IMR-90 (cell line): ENCODE measurements around the gene MLEC. TPM values are rescaled to one million over a fixed set of nuclear protein-coding genes. Genes with fewer than 3 reads are reported as not detected.

ENCODE experiments used
- ATAC-seq: fragments of 200-7000 bp; cut with Tn5 transposase; 2 replicates; pipeline ENCODE4 v1.9.1; 2020; ENCODE audit warnings: low read depth, mild to moderate bottlenecking, moderate library complexity
- BruUV-seq: library from RNA; stranded (reverse); fragments of 400-500 nt; replicated peaks from 2 replicates; lab custom pipeline; 2021; lab: Mats Ljungman, UMichigan
- CTCF ChIA-PET: fragments of 300-600 bp; formaldehyde crosslinking; extraction: SDS; loops from one replicate; lab custom pipeline; 2021; ENCODE audit warnings: antibody characterized with exemption; lab: Yijun Ruan, JAX
- POLR2A ChIA-PET: fragments of 300-600 bp; sonication (Branson Sonifier 250); formaldehyde crosslinking; loops from one replicate; lab custom pipeline; 2022; ENCODE audit warnings: antibody characterized with exemption; ENCODE audit not compliant: unreplicated experiment; lab: Charles Lee
- DNase-seq: peaks from one replicate; pipeline ENCODE4 v3.0.0; 2013
- H2AFZ ChIP-seq: replicated peaks from 2 replicates; pipeline ENCODE3; 2013; ENCODE audit warnings: low read length, mild to moderate bottlenecking; ENCODE audit not compliant: poor library complexity
- H2AK5ac ChIP-seq: 2 replicates; pipeline ENCODE4 v1.6.1; 2013; ENCODE audit warnings: low read depth, low read length, inconsistent platforms
- H2AK9ac ChIP-seq: replicated peaks from 2 replicates; pipeline ENCODE3; 2013; ENCODE audit warnings: mild to moderate bottlenecking, low read depth, low read length, moderate library complexity; ENCODE audit not compliant: poor library complexity
- H2BK120ac ChIP-seq: 2 replicates; pipeline ENCODE4 v1.6.1; 2013; ENCODE audit warnings: low read depth, low read length, inconsistent platforms
- H2BK15ac ChIP-seq: 3 replicates; pipeline ENCODE4 v1.6.1; 2013; ENCODE audit warnings: low read depth, low read length, inconsistent platforms
- H2BK20ac ChIP-seq: 2 replicates; pipeline ENCODE4 v1.6.1; 2013; ENCODE audit warnings: low read depth, mild to moderate bottlenecking, inconsistent platforms, low read length, moderate library complexity
- H2BK5ac ChIP-seq: 2 replicates; pipeline ENCODE4 v1.6.1; 2013; ENCODE audit warnings: mild to moderate bottlenecking, low read depth, low read length, inconsistent platforms; ENCODE audit not compliant: poor library complexity, severe bottlenecking
- H3K14ac ChIP-seq: replicated peaks from 2 replicates; pipeline ENCODE4 v1.6.1; 2013; ENCODE audit warnings: low read depth, low read length, inconsistent platforms
- H3K18ac ChIP-seq: 2 replicates; pipeline ENCODE4 v1.6.1; 2013; ENCODE audit warnings: low read depth, low read length, control low read depth
- H3K23ac ChIP-seq: 2 replicates; pipeline ENCODE4 v1.6.1; 2013; ENCODE audit warnings: low read depth, low read length, inconsistent platforms
- H3K27ac ChIP-seq: 2 replicates; pipeline ENCODE4 v1.5.1; 2013; ENCODE audit warnings: mild to moderate bottlenecking, control low read depth, low read length; ENCODE audit not compliant: insufficient read depth
- H3K27me3 ChIP-seq: 2 replicates; pipeline ENCODE4 v1.6.1; 2013; ENCODE audit warnings: low read length; ENCODE audit not compliant: control insufficient read depth, insufficient read depth
- H3K36me3 ChIP-seq: 2 replicates; pipeline ENCODE4 v1.6.1; 2013; ENCODE audit warnings: low read length, mixed read lengths; ENCODE audit not compliant: control insufficient read depth, insufficient read depth
- H3K4ac ChIP-seq: 2 replicates; pipeline ENCODE4 v1.6.1; 2013; ENCODE audit warnings: low read depth, low read length, inconsistent platforms
- H3K4me1 ChIP-seq: 2 replicates; pipeline ENCODE4 v1.6.1; 2013; ENCODE audit warnings: low read length, mixed read lengths; ENCODE audit not compliant: control insufficient read depth, insufficient read depth
- H3K4me2 ChIP-seq: 2 replicates; pipeline ENCODE4 v1.6.1; 2013; ENCODE audit warnings: low read depth, mild to moderate bottlenecking, control low read depth, low read length, moderate library complexity
- H3K4me3 ChIP-seq: 2 replicates; pipeline ENCODE4 v1.5.1; 2013; ENCODE audit warnings: low read depth, mild to moderate bottlenecking, control low read depth, low read length, moderate library complexity; ENCODE audit not compliant: insufficient read depth
- H3K56ac ChIP-seq: 2 replicates; pipeline ENCODE4 v1.6.1; 2013; ENCODE audit warnings: low read length, inconsistent platforms; ENCODE audit not compliant: insufficient read depth; ENCODE audit errors: extremely low read depth
- H3K79me1 ChIP-seq, 2 experiments: 2 replicates each; pipeline ENCODE4 v1.6.1; 2013; ENCODE audit warnings: low read length in 2 of 2, inconsistent platforms in 1 of 2, low read depth in 1 of 2
- H3K9ac ChIP-seq: 2 replicates; pipeline ENCODE4 v1.6.1; 2013; ENCODE audit warnings: low read depth, low read length, control low read depth
- H3K9me1 ChIP-seq: 2 replicates; pipeline ENCODE4 v1.6.1; 2013; ENCODE audit warnings: low read length, inconsistent platforms; ENCODE audit not compliant: insufficient read depth
- H3K9me3 ChIP-seq: 2 replicates; pipeline ENCODE4 v1.6.1; 2013; ENCODE audit warnings: low read length; ENCODE audit not compliant: control insufficient read depth, insufficient read depth
- H4K20me1 ChIP-seq: 2 replicates; pipeline ENCODE4 v1.6.1; 2013; ENCODE audit warnings: low read length, inconsistent platforms; ENCODE audit not compliant: insufficient read depth
- H4K5ac ChIP-seq: 2 replicates; pipeline ENCODE4 v1.6.1; 2013; ENCODE audit warnings: mild to moderate bottlenecking, low read depth, low read length, control low read depth
- H4K8ac ChIP-seq, 2 experiments: 2 replicates each; pipeline ENCODE4 v1.6.1; 2013; ENCODE audit warnings: low read depth in 2 of 2, low read length in 2 of 2, control low read depth in 1 of 2, inconsistent platforms in 1 of 2
- H4K91ac ChIP-seq: 2 replicates; pipeline ENCODE4 v1.6.1; 2013; ENCODE audit warnings: low read depth, low read length, inconsistent platforms; ENCODE audit not compliant: insufficient read depth
- BHLHE40 ChIP-seq: fragments of 150-350 bp; IDR thresholded peaks from 2 replicates; pipeline ENCODE4 v1.6.1; 2016; ENCODE audit warnings: mild to moderate bottlenecking, low read depth, low read length
- CEBPB ChIP-seq: IDR thresholded peaks from 2 replicates; pipeline ENCODE4 v1.6.1; 2012; ENCODE audit warnings: low read depth, low read length, improper control_type of control experiment
- FOS ChIP-seq: fragments of 150-350 bp; IDR thresholded peaks from 2 replicates; pipeline ENCODE4 v1.6.1; 2016; ENCODE audit warnings: low read depth, low read length
- MAFK ChIP-seq: IDR thresholded peaks from 2 replicates; pipeline ENCODE4 v1.6.1; 2012; ENCODE audit warnings: low read depth, low read length, improper control_type of control experiment
- MAZ ChIP-seq: IDR thresholded peaks from 2 replicates; pipeline ENCODE4 v1.6.1; 2012; ENCODE audit warnings: low read depth, mild to moderate bottlenecking, low read length, improper control_type of control experiment, moderate library complexity, borderline replicate concordance
- NFE2L2 ChIP-seq: fragments of 150-350 bp; IDR thresholded peaks from 2 replicates; pipeline ENCODE4 v1.6.1; 2016; ENCODE audit warnings: low read depth, mild to moderate bottlenecking, low read length
- POLR2A ChIP-seq: IDR thresholded peaks from 2 replicates; pipeline ENCODE4 v1.6.1; 2012; ENCODE audit warnings: mild to moderate bottlenecking, low read depth, low read length
- RAD21 ChIP-seq: IDR thresholded peaks from 2 replicates; pipeline ENCODE4 v1.6.1; 2012; ENCODE audit warnings: low read length, improper control_type of control experiment
- RCOR1 ChIP-seq: IDR thresholded peaks from 2 replicates; pipeline ENCODE4 v1.6.1; 2012; ENCODE audit warnings: mild to moderate bottlenecking, low read length, improper control_type of control experiment; ENCODE audit not compliant: insufficient replicate concordance
- RFX5 ChIP-seq: IDR thresholded peaks from 2 replicates; pipeline ENCODE4 v1.8.0; 2012; ENCODE audit warnings: low read depth, mild to moderate bottlenecking, low read length, moderate library complexity
- SMC3 ChIP-seq: fragments of 150-350 bp; IDR thresholded peaks from 2 replicates; pipeline ENCODE4 v1.6.1; 2016; ENCODE audit warnings: low read depth, mild to moderate bottlenecking, antibody characterized with exemption, low read length, moderate library complexity
- WGBS, 2 experiments: methylation state at CpG; one replicate each; pipeline versions ENCODE4 v1.1.5 to v1.1.7; 2013; ENCODE audit warnings: missing lambda C conversion rate in 2 of 2; ENCODE audit not compliant: insufficient read length in 1 of 2; ENCODE audit errors: extremely low coverage in 2 of 2; 5-methylcytosine and 5-hydroxymethylcytosine counted together
- dilution Hi-C: fragments of 300-500 bp; cut with HindIII; formaldehyde crosslinking; loops from one replicate; pipeline ENCODE4 v1.14.3; 2018; ENCODE audit warnings: low sequenced_read_pairs; ENCODE audit not compliant: unreplicated experiment
- in situ Hi-C: fragments of 300-500 bp; cut with MboI; formaldehyde crosslinking; loops from 3 replicates; pipeline ENCODE4 v1.14.3; 2019; ENCODE audit warnings: low sequenced_read_pairs, inconsistent platforms, mixed read lengths
- intact Hi-C: fragments of 100-400 bp; cut with micrococcal nuclease; formaldehyde crosslinking; loops from 2 replicates; pipeline ENCODE4 v1.10.0; 2022
- polyA plus RNA-seq, 3 experiments: library from polyadenylated mRNA; depleted of rRNA; stranded (reverse); fragments of >200 nt; gene quantifications; 2 replicates each; pipeline ENCODE4 v1.2.3, GENCODE V29; 2012; ENCODE audit warnings: low replicate concordance in 1 of 3
- total RNA-seq: library from RNA; depleted of rRNA; stranded (reverse); fragments of >200 nt; gene quantifications from 2 replicates; pipeline ENCODE4 v1.2.3, GENCODE V29; 2012
- TF ChIP-seq, protein P1 (sequence below): fragments of 150-350 bp; IDR thresholded peaks from 2 replicates; pipeline ENCODE4 v1.6.1; 2016; ENCODE audit warnings: low read depth, mild to moderate bottlenecking, low read length, moderate library complexity, borderline replicate concordance

Gene MLEC
- total and polyA plus RNA-seq, 2 of the 4 experiments (the other 2 are of a cell fraction), result 44.1 to 137 TPM

DNA sequence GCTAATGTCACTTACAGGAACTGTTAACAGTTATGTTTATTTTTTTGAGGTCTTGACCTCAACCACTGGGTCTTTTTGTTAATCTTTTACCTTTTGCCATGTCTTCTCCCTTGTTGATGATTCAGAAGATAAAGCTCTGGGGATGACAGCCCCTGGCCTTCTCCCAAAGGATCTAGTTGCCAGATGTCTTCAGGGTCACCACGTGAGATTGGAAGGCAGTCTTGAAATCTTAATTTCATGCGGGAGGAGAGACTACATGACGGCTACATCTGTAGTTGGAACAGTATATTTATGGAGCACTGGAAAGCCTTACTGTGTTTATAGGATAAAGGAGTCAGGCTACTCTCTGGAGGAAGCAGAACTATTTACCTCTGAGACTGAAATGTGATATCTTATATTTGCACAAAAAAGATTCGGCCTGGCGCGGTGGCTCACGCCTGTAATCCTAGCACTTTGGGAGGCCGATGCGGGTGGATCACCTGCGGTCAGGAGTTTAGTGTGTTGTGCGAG lies 5.6 kb downstream of the MLEC start:
- Histone ChIP-seq H4K91ac (no peak overlapping the region), H4K5ac (no peak overlapping the region), H2AK5ac (no peak overlapping the region), H4K8ac (no peak overlapping the region), H2AFZ (no peak overlapping the region), H3K79me1 (peaks cover 44 to 80% of the 10 kb centered on the region in 2 experiments), H4K20me1 (peaks cover 79% of the 10 kb centered on the region), H3K4ac (no peak overlapping the region), H3K27ac (no peak overlapping the region), H2AK9ac (no peak overlapping the region), H2BK5ac (no peak overlapping the region), H3K14ac (no peak overlapping the region), H3K4me3 (no peak overlapping the region), H3K27me3 (no peaks in the 10 kb centered on the region), H3K9me1 (peaks cover 35% of the 10 kb centered on the region), H2BK20ac (no peak overlapping the region), H3K56ac (no peak overlapping the region), H3K9me3 (no peaks in the 10 kb centered on the region), H3K4me2 (peak overlapping the region; percentile 10; the same call in 1 of the 2 replicates), H3K4me1 (peaks cover 11% of the 10 kb centered on the region), H2BK15ac (no peak overlapping the region), H2BK120ac (no peak overlapping the region), H3K9ac (no peak overlapping the region), H3K23ac (no peak overlapping the region), H3K18ac (no peak overlapping the region), H3K36me3 (peaks cover 26% of the 10 kb centered on the region)
- ATAC-seq (peak; percentile 35; the same call in 1 of the 2 replicates), DNase-seq (peak; percentile 45)
- no peak for TF ChIP-seq SMC3
- TF ChIP-seq RFX5, result no peak
- no peak for TF ChIP-seq CEBPB
- TF ChIP-seq MAZ, result no peak
- no peak for TF ChIP-seq POLR2A
- TF ChIP-seq, protein P1, sequence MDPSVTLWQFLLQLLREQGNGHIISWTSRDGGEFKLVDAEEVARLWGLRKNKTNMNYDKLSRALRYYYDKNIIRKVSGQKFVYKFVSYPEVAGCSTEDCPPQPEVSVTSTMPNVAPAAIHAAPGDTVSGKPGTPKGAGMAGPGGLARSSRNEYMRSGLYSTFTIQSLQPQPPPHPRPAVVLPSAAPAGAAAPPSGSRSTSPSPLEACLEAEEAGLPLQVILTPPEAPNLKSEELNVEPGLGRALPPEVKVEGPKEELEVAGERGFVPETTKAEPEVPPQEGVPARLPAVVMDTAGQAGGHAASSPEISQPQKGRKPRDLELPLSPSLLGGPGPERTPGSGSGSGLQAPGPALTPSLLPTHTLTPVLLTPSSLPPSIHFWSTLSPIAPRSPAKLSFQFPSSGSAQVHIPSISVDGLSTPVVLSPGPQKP, result no peak
- no peak for TF ChIP-seq RCOR1
- TF ChIP-seq BHLHE40, result no peak
- TF ChIP-seq RAD21, result no peak
- TF ChIP-seq NFE2L2, result no peak
- no peak for TF ChIP-seq FOS
- TF ChIP-seq MAFK, result no peak
- CTCF ChIA-PET, result interaction anchor here (0.9 kb wide), 1 partner anchor 43 kb away, joined by 3 read pairs; no protein-coding TSS in a partner anchor
- intact Hi-C loops (no loop called here), dilution Hi-C loops (no loop called here), in situ Hi-C loops (no loop called here)
- no TSS peak for BruUV-seq
- POLR2A ChIA-PET, result no interaction called here
- 60% methylated on average over 2 of the region's 11 CpGs; no CpG with 5 or more reads in 1 of the 2 experiments for WGBS, 2 experiments
